H9 (cell line): Measurements from ENCODE around the gene STAU1. TPM values are rescaled to one million over a fixed set of nuclear protein-coding genes. Genes with fewer than 3 reads are reported as not detected.

Experiments
- DNase-seq: peaks from one replicate; pipeline ENCODE4 v3.0.0-alpha.2; 2017
- H2AFZ ChIP-seq: one replicate; pipeline ENCODE4 v1.6.1; 2013; ENCODE audit warnings: mild to moderate bottlenecking, low read length, control low read depth, moderate library complexity
- H2AK5ac ChIP-seq: 2 replicates; pipeline ENCODE4 v1.6.1; 2013; ENCODE audit warnings: low read length, control low read depth, mixed read lengths; ENCODE audit not compliant: insufficient read length
- H2BK120ac ChIP-seq: one replicate; pipeline ENCODE4 v1.6.1; 2013; ENCODE audit warnings: low read depth, mild to moderate bottlenecking, low read length, control low read depth, inconsistent platforms; ENCODE audit not compliant: poor library complexity, severe bottlenecking
- H2BK12ac ChIP-seq: 2 replicates; pipeline ENCODE4 v1.6.1; 2013; ENCODE audit warnings: low read length, control low read depth, mixed read lengths, low read depth; ENCODE audit not compliant: insufficient read length
- H2BK15ac ChIP-seq: 2 replicates; pipeline ENCODE4 v1.6.1; 2013; ENCODE audit warnings: low read depth, low read length, control low read depth
- H2BK20ac ChIP-seq: one replicate; pipeline ENCODE4 v1.6.1; 2013; ENCODE audit warnings: low read depth, mild to moderate bottlenecking, low read length, control low read depth, inconsistent platforms; ENCODE audit not compliant: poor library complexity, severe bottlenecking
- H2BK5ac ChIP-seq: 2 replicates; pipeline ENCODE4 v1.6.1; 2013; ENCODE audit warnings: low read length, control low read depth, mixed read lengths; ENCODE audit not compliant: insufficient read length
- H3K14ac ChIP-seq: 2 replicates; pipeline ENCODE4 v1.6.1; 2013; ENCODE audit warnings: low read length, control low read depth; ENCODE audit not compliant: insufficient read depth
- H3K18ac ChIP-seq: 2 replicates; pipeline ENCODE4 v1.6.1; 2013; ENCODE audit warnings: low read depth, mild to moderate bottlenecking, mixed read lengths, low read length, control low read depth; ENCODE audit not compliant: insufficient read length
- H3K23ac ChIP-seq: 2 replicates; pipeline ENCODE4 v1.6.1; 2013; ENCODE audit warnings: low read length, control low read depth, mixed read lengths, low read depth; ENCODE audit not compliant: insufficient read length
- H3K23me2 ChIP-seq: 2 replicates; pipeline ENCODE4 v1.6.1; 2013; ENCODE audit warnings: low read depth, mild to moderate bottlenecking, mixed read lengths, low read length, control low read depth; ENCODE audit not compliant: insufficient read length, poor library complexity, severe bottlenecking
- H3K27ac ChIP-seq: 2 replicates; pipeline ENCODE4 v1.5.1; 2013; ENCODE audit warnings: low read length, control low read depth, mixed read lengths, low read depth; ENCODE audit not compliant: insufficient read length
- H3K27me3 ChIP-seq: 2 replicates; pipeline ENCODE4 v1.6.1; 2013; ENCODE audit warnings: low read length, control low read depth, inconsistent platforms; ENCODE audit not compliant: insufficient read depth
- H3K4ac ChIP-seq: 2 replicates; pipeline ENCODE4 v1.6.1; 2013; ENCODE audit warnings: low read depth, mild to moderate bottlenecking, control low read depth, inconsistent platforms, low read length, moderate library complexity
- H3K4me1 ChIP-seq: 2 replicates; pipeline ENCODE4 v1.6.1; 2013; ENCODE audit warnings: low read length, control low read depth, inconsistent platforms; ENCODE audit not compliant: insufficient read depth
- H3K4me2 ChIP-seq: 2 replicates; pipeline ENCODE4 v1.6.1; 2013; ENCODE audit warnings: low read length, control low read depth, mixed read lengths; ENCODE audit not compliant: insufficient read length, insufficient read depth
- H3K56ac ChIP-seq: 2 replicates; pipeline ENCODE4 v1.6.1; 2013; ENCODE audit warnings: low read depth, mild to moderate bottlenecking, mixed read lengths, low read length, control low read depth; ENCODE audit not compliant: insufficient read length
- H3K79me1 ChIP-seq: 2 replicates; pipeline ENCODE4 v1.6.1; 2013; ENCODE audit warnings: low read depth, mild to moderate bottlenecking, moderate library complexity, low read length, control low read depth, inconsistent platforms; ENCODE audit not compliant: insufficient read depth, poor library complexity, severe bottlenecking
- H3K79me2 ChIP-seq: 2 replicates; pipeline ENCODE4 v1.6.1; 2013; ENCODE audit warnings: low read length, control low read depth, inconsistent platforms; ENCODE audit not compliant: insufficient read depth
- H3K9ac ChIP-seq: 2 replicates; pipeline ENCODE4 v1.6.1; 2013; ENCODE audit warnings: low read length, control low read depth, mixed read lengths; ENCODE audit not compliant: insufficient read length; ENCODE audit errors: extremely low read depth
- H3K9me3 ChIP-seq: one replicate; pipeline ENCODE4 v1.6.1; 2013; ENCODE audit warnings: low read depth, low read length, inconsistent platforms; ENCODE audit not compliant: control insufficient read depth
- H3T11ph ChIP-seq: one replicate; pipeline ENCODE4 v1.6.1; 2013; ENCODE audit warnings: mild to moderate bottlenecking, low read length, control low read depth, inconsistent platforms
- H4K20me1 ChIP-seq: one replicate; pipeline ENCODE4 v1.6.1; 2013; ENCODE audit not compliant: control insufficient read depth, insufficient read length, insufficient read depth
- H4K5ac ChIP-seq: 2 replicates; pipeline ENCODE4 v1.6.1; 2013; ENCODE audit warnings: low read depth, mild to moderate bottlenecking, mixed read lengths, low read length, control low read depth; ENCODE audit not compliant: insufficient read length
- H4K8ac ChIP-seq: replicated peaks from 2 replicates; pipeline ENCODE4 v1.6.1; 2013; ENCODE audit warnings: low read length, control low read depth, mixed read lengths, low read depth; ENCODE audit not compliant: insufficient read length
- H4K91ac ChIP-seq: 2 replicates; pipeline ENCODE4 v1.6.1; 2013; ENCODE audit warnings: low read depth, mild to moderate bottlenecking, moderate library complexity, mixed read lengths, low read length, control low read depth; ENCODE audit not compliant: insufficient read length
- H3K27ac Mint-ChIP-seq, 3 experiments: 2 replicates in 2 of 3; 3 replicates in 1 of 3; pipeline ENCODE4 v1.8.0; 2020 to 2021; ENCODE audit warnings: mixed read lengths in 3 of 3, mild to moderate bottlenecking in 1 of 3, moderate library complexity in 1 of 3
- H3K27me3 Mint-ChIP-seq: 2 replicates; pipeline ENCODE4 v1.8.0; 2021; ENCODE audit warnings: low read depth, mild to moderate bottlenecking, moderate library complexity, mixed read lengths
- H3K36me3 Mint-ChIP-seq, 3 experiments: 2 replicates in 2 of 3; 3 replicates in 1 of 3; pipeline ENCODE4 v1.8.0; 2020 to 2021; ENCODE audit warnings: low read depth in 3 of 3, mixed read lengths in 3 of 3; ENCODE audit not compliant: insufficient read depth in 1 of 3
- H3K4me1 Mint-ChIP-seq, 2 experiments: 2 replicates each; pipeline ENCODE4 v1.8.0; 2020; ENCODE audit warnings: mixed read lengths in 2 of 2
- H3K4me3 Mint-ChIP-seq, 2 experiments: 2 replicates in 1 of 2; 3 replicates in 1 of 2; pipeline ENCODE4 v1.8.0; 2020 to 2021; ENCODE audit warnings: mild to moderate bottlenecking in 2 of 2, mixed read lengths in 2 of 2, moderate library complexity in 1 of 2
- H3K9me3 Mint-ChIP-seq, 2 experiments: 2 replicates in 1 of 2; 3 replicates in 1 of 2; pipeline ENCODE4 v1.8.0; 2020; ENCODE audit warnings: mild to moderate bottlenecking in 2 of 2, mixed read lengths in 2 of 2, moderate library complexity in 1 of 2
- CTCF ChIP-seq: fragments of 200-600 bp; sonication (generic); conservative IDR thresholded peaks from 3 replicates; pipeline ENCODE4 v1.8.0; 2021; ENCODE audit warnings: antibody characterized with exemption, mild to moderate bottlenecking
- WGBS: extraction: QIAGEN DNeasy Blood & Tissue Kit; methylation state at CpG from one replicate; pipeline ENCODE4 v1.1.7; 2013; ENCODE audit warnings: missing lambda C conversion rate, low lambda C conversion rate, mixed read lengths; ENCODE audit not compliant: insufficient read length; ENCODE audit errors: extremely low coverage; 5-methylcytosine and 5-hydroxymethylcytosine counted together
- total RNA-seq: library from RNA; stranded (reverse); gene quantifications from 2 replicates; pipeline ENCODE4 v1.2.1, GENCODE V29; 2021

STAU1 gene
- total RNA-seq, 1 experiment from 2014 or later: 106 TPM

GRCh38 chr20:49229381-49229780 lies 41.2 kb upstream of the STAU1 start:
- H3K23ac ChIP-seq: no peak overlapping the region
- no peak overlapping the region for H2AK5ac ChIP-seq
- no peak overlapping the region for H4K8ac ChIP-seq
- H3K36me3 Mint-ChIP-seq: peaks cover 47 to 87% (median 80%) of the 10 kb centered on the region in 3 experiments
- H3K4ac ChIP-seq: no peak overlapping the region
- no peaks in the 10 kb centered on the region for H3K27me3 ChIP-seq
- H2BK12ac ChIP-seq: no peak overlapping the region
- no peaks in the 10 kb centered on the region for H3K23me2 ChIP-seq
- H3K9me3 ChIP-seq: no peaks in the 10 kb centered on the region
- no peak overlapping the region for H3K9ac ChIP-seq
- no peak overlapping the region for H2BK5ac ChIP-seq
- H3K27me3 Mint-ChIP-seq: no peaks in the 10 kb centered on the region
- no peak overlapping the region for H4K91ac ChIP-seq
- H3K4me2 ChIP-seq: no peak overlapping the region
- no peaks in the 10 kb centered on the region for H3K79me2 ChIP-seq
- H3K18ac ChIP-seq: no peak overlapping the region
- DNase-seq: no peak
- H3K4me1 ChIP-seq: no peaks in the 10 kb centered on the region
- H4K20me1 ChIP-seq: no peaks in the 10 kb centered on the region
- H2BK20ac ChIP-seq: no peak overlapping the region
- no peaks in the 10 kb centered on the region for H3K79me1 ChIP-seq
- H2BK120ac ChIP-seq: no peak overlapping the region
- H3K56ac ChIP-seq: no peak overlapping the region
- no peak overlapping the region for H2AFZ ChIP-seq
- no peak overlapping the region for H2BK15ac ChIP-seq
- no CpG with 5 or more reads among the region's 2 CpGs for WGBS
- no peak overlapping the region for H4K5ac ChIP-seq
- TF ChIP-seq CTCF: no peak
- H3K9me3 Mint-ChIP-seq: no peaks in the 10 kb centered on the region
- H3K4me1 Mint-ChIP-seq: no peaks in the 10 kb centered on the region
- H3K4me3 Mint-ChIP-seq: no peak overlapping the region
- H3K14ac ChIP-seq: no peak overlapping the region
- no peak overlapping the region for H3K27ac ChIP-seq
- H3K27ac Mint-ChIP-seq: peak overlapping the region in 1 of 3 experiments; percentile 31; a peak in 2 of 7 replicates
- no peak overlapping the region for H3T11ph ChIP-seq
